Neural cell (in vitro differentiated cells): ENCODE measurements around the gene NOSIP. TPM values are rescaled to one million over a fixed set of nuclear protein-coding genes. Genes with fewer than 3 reads are reported as not detected.
A peak's percentile ranks its signal among the peaks of the same experiment; 100 is the strongest.

Experiments used
- H2AFZ ChIP-seq: fragments of 200-600, 300-800 bp; sonication (generic), shearing (Covaris generic); 2 replicates; pipeline ENCODE4 v1.6.0; 2014; ENCODE audit warnings: low read depth, mild to moderate bottlenecking, antibody characterized with exemption, low read length, moderate library complexity
- H3F3A ChIP-seq: fragments of 200-600 bp; shearing (Covaris generic); 2 replicates; pipeline ENCODE4 v1.6.1; 2016; ENCODE audit warnings: mild to moderate bottlenecking, moderate library complexity, mixed read lengths, antibody characterized with exemption, low read length; ENCODE audit not compliant: insufficient read depth, poor library complexity, severe bottlenecking
- H3K27ac ChIP-seq: fragments of 200-600, 300-800 bp; sonication (generic), shearing (Covaris generic); 2 replicates; pipeline ENCODE4 v1.5.1; 2014; ENCODE audit warnings: mild to moderate bottlenecking, low read length, moderate library complexity
- H3K27me3 ChIP-seq: fragments of 300-800, 200-600 bp; sonication (generic), shearing (Covaris generic); 2 replicates; pipeline ENCODE4 v1.6.0; 2014; ENCODE audit warnings: mild to moderate bottlenecking, low read depth, low read length, moderate library complexity; ENCODE audit not compliant: insufficient read depth
- H3K36me3 ChIP-seq: fragments of 300-800, 200-600 bp; sonication (generic), shearing (Covaris generic); 2 replicates; pipeline ENCODE4 v1.5.1; 2014; ENCODE audit warnings: mild to moderate bottlenecking, antibody characterized with exemption, low read length, moderate library complexity; ENCODE audit not compliant: insufficient read depth
- H3K4me2 ChIP-seq: fragments of 300-800, 200-600 bp; sonication (generic), shearing (Covaris generic); 2 replicates; pipeline ENCODE4 v1.6.0; 2014; ENCODE audit warnings: mild to moderate bottlenecking, low read length
- H3K4me3 ChIP-seq: fragments of 300-800, 200-600 bp; sonication (generic), shearing (Covaris generic); 2 replicates; pipeline ENCODE4 v1.5.1; 2014; ENCODE audit warnings: mild to moderate bottlenecking, low read length, moderate library complexity
- H3K79me2 ChIP-seq: fragments of 200-600 bp; shearing (Covaris generic); replicated peaks from 2 replicates; pipeline ENCODE4 v1.6.0; 2014; ENCODE audit warnings: mild to moderate bottlenecking, low read length, moderate library complexity; ENCODE audit not compliant: insufficient read depth
- H3K9ac ChIP-seq: fragments of 300-800, 200-600 bp; sonication (generic), shearing (Covaris generic); 2 replicates; pipeline ENCODE4 v1.6.1; 2016; ENCODE audit warnings: mild to moderate bottlenecking, low read length, mixed read lengths
- H3K9me2 ChIP-seq: fragments of 200-600 bp; shearing (Covaris generic); 2 replicates; pipeline ENCODE4 v1.6.1; 2016; ENCODE audit warnings: mild to moderate bottlenecking, low read length, mixed read lengths; ENCODE audit not compliant: insufficient read depth
- H3K9me3 ChIP-seq: fragments of 200-600, 300-800 bp; sonication (generic), shearing (Covaris generic); 2 replicates; pipeline ENCODE4 v1.6.1; 2016; ENCODE audit warnings: mild to moderate bottlenecking, mixed run types, low read length, moderate library complexity, mixed read lengths
- H4K20me1 ChIP-seq: fragments of 200-600 bp; shearing (Covaris generic); 2 replicates; pipeline ENCODE4 v1.6.1; 2016; ENCODE audit warnings: mild to moderate bottlenecking, mixed run types; ENCODE audit not compliant: insufficient read depth
- CTCF ChIP-seq: fragments of 450-650 bp; IDR thresholded peaks from 2 replicates; pipeline ENCODE4 v1.5.1; 2014; ENCODE audit warnings: antibody characterized with exemption, mild to moderate bottlenecking, moderate library complexity; ENCODE audit not compliant: poor library complexity, severe bottlenecking
- EP300 ChIP-seq: fragments of 450-650 bp; conservative IDR thresholded peaks from 2 replicates; pipeline ENCODE4 v1.6.1; 2014; ENCODE audit warnings: antibody characterized with exemption, mild to moderate bottlenecking, moderate library complexity; ENCODE audit not compliant: poor library complexity, severe bottlenecking
- EZH2 ChIP-seq: fragments of 200-600, 300-800 bp; shearing (Covaris generic), sonication (generic); IDR thresholded peaks from 2 replicates; pipeline ENCODE4 v1.6.1; 2014; ENCODE audit warnings: antibody characterized with exemption, low read length, borderline replicate concordance, mild to moderate bottlenecking; ENCODE audit not compliant: insufficient read depth, poor library complexity, severe bottlenecking
- MXI1 ChIP-seq: fragments of 450-650 bp; conservative IDR thresholded peaks from 2 replicates; pipeline ENCODE4 v1.6.1; 2014; ENCODE audit warnings: antibody characterized with exemption, mild to moderate bottlenecking; ENCODE audit not compliant: poor library complexity, severe bottlenecking
- POLR2AphosphoS5 ChIP-seq: IDR thresholded peaks from 2 replicates; pipeline ENCODE4 v1.6.1; 2012
- RAD21 ChIP-seq: fragments of 450-650 bp; conservative IDR thresholded peaks from 2 replicates; pipeline ENCODE4 v1.6.1; 2014; ENCODE audit warnings: antibody characterized with exemption, mild to moderate bottlenecking, moderate library complexity
- REST ChIP-seq: IDR thresholded peaks from 2 replicates; pipeline ENCODE4 v1.6.1; 2012; ENCODE audit warnings: borderline replicate concordance
- SMC3 ChIP-seq: fragments of 450-650 bp; conservative IDR thresholded peaks from 2 replicates; pipeline ENCODE4 v1.6.1; 2014; ENCODE audit warnings: antibody characterized with exemption, mild to moderate bottlenecking, moderate library complexity; ENCODE audit not compliant: poor library complexity
- TAF1 ChIP-seq: IDR thresholded peaks from 2 replicates; pipeline ENCODE4 v1.6.1; 2012; ENCODE audit warnings: low read depth
- polyA plus RNA-seq: library from polyadenylated mRNA; depleted of rRNA; stranded (reverse); fragments of >200 nt; gene quantifications from 2 replicates; pipeline ENCODE4 v1.2.3, GENCODE V29; 2014

The NOSIP gene
- polyA plus RNA-seq, 1 donor from 2014 or later = 129 TPM

- Histone ChIP-seq H4K20me1 (no peaks in the 10 kb centered on the region), H3K27ac (no peak overlapping the region), H3K9me3 (no peaks in the 10 kb centered on the region), H3K4me2 (peak overlapping the region; percentile 64), H3F3A (no peaks in the 10 kb centered on the region), H2AFZ (no peak overlapping the region), H3K36me3 (no peaks in the 10 kb centered on the region), H3K4me3 (peak overlapping the region; percentile 77), H3K9me2 (no peaks in the 10 kb centered on the region), H3K27me3 (no peaks in the 10 kb centered on the region), H3K9ac (peak overlapping the region; percentile 71), H3K79me2 (peaks cover 30% of the 10 kb centered on the region)
- TF ChIP-seq RAD21 (no peak), MXI1 (no peak), CTCF (no peak), TAF1 (no peak), POLR2AphosphoS5 (no peak), SMC3 (no peak), REST (no peak), EZH2 (no peak), EP300 (no peak)
Observed at GRCh38 chr19:49579193-49579592, 1.2 kb downstream of the NOSIP start.

GRCh38 chr19:49574206-49574755, 6.1 kb downstream of the NOSIP start:
- no peaks in the 10 kb centered on the region for H3K9me3 ChIP-seq
- no peak overlapping the region for H3K9ac ChIP-seq
- H4K20me1 ChIP-seq = no peaks in the 10 kb centered on the region
- no peak overlapping the region for H2AFZ ChIP-seq
- no peaks in the 10 kb centered on the region for H3K36me3 ChIP-seq
- H3K27ac ChIP-seq = no peak overlapping the region
- peaks cover 24% of the 10 kb centered on the region for H3K79me2 ChIP-seq
- H3K27me3 ChIP-seq = no peaks in the 10 kb centered on the region
- H3F3A ChIP-seq = no peaks in the 10 kb centered on the region
- no peak overlapping the region for H3K4me2 ChIP-seq
- TF ChIP-seq CTCF = no peak
- TF ChIP-seq MXI1 = no peak
- TF ChIP-seq REST = no peak
- no peak for TF ChIP-seq SMC3
- no peak for TF ChIP-seq EP300
- no peak for TF ChIP-seq EZH2
- TF ChIP-seq RAD21 = no peak
- no peak for TF ChIP-seq POLR2AphosphoS5
- no peak for TF ChIP-seq TAF1
- H3K4me3 ChIP-seq = no peak overlapping the region
- no peaks in the 10 kb centered on the region for H3K9me2 ChIP-seq
